ENCODE measurements around the gene VWCE.

- TF ChIP-seq CTCF (IDR thresholded peaks at IDR 0.05; ENCODE audit: low read length) (no peak), EZH2phosphoT487 (IDR thresholded peaks at IDR 0.05; ENCODE audit: low read length) (no peak)
These were observed 12.2 kb upstream of the VWCE start for GRCh38 chr11:61307354-61307753.

Measured in MM.1S (cell line).